Type B pancreatic cell (in vitro differentiated cells): ENCODE results near the gene TICAM2. TPM values are rescaled to one million over a fixed set of nuclear protein-coding genes. Genes with fewer than 3 reads are reported as not detected.
A peak's percentile ranks its signal among the peaks of the same experiment; 100 is the strongest.

Source experiments
- DNase-seq: peaks from one replicate; pipeline ENCODE4 v3.0.0; 2021; ENCODE audit warnings: mixed read lengths; ENCODE audit not compliant: unreplicated experiment; ENCODE audit errors: extremely low spot score
- H3K27ac Mint-ChIP-seq: 2 replicates; pipeline ENCODE4 v1.8.0; 2021; ENCODE audit warnings: mild to moderate bottlenecking, mixed read lengths
- H3K27me3 Mint-ChIP-seq: 2 replicates; pipeline ENCODE4 v1.8.0; 2021; ENCODE audit warnings: mixed read lengths
- H3K36me3 Mint-ChIP-seq: 2 replicates; pipeline ENCODE4 v1.8.0; 2021; ENCODE audit warnings: mixed read lengths
- H3K4me1 Mint-ChIP-seq: one replicate; pipeline ENCODE4 v1.8.0; 2021; ENCODE audit warnings: mixed read lengths; ENCODE audit not compliant: unreplicated experiment
- H3K4me3 Mint-ChIP-seq: 2 replicates; pipeline ENCODE4 v1.8.0; 2021; ENCODE audit warnings: mild to moderate bottlenecking, mixed read lengths
- H3K9me3 Mint-ChIP-seq: 2 replicates; pipeline ENCODE4 v1.8.0; 2021; ENCODE audit warnings: mixed read lengths
- total RNA-seq: library from RNA; stranded (reverse); gene quantifications from 2 replicates; pipeline ENCODE4 v1.2.1, GENCODE V29; 2021; ENCODE audit warnings: low replicate concordance
- TF ChIP-seq, protein P1 (sequence below): fragments of 200-600 bp; sonication (generic); conservative IDR thresholded peaks from 2 replicates; pipeline ENCODE4 v1.5.0; 2021; ENCODE audit warnings: antibody characterized with exemption, mild to moderate bottlenecking

The TICAM2 gene
- total RNA-seq, 1 donor from 2014 or later = 1.1 TPM

DNA sequence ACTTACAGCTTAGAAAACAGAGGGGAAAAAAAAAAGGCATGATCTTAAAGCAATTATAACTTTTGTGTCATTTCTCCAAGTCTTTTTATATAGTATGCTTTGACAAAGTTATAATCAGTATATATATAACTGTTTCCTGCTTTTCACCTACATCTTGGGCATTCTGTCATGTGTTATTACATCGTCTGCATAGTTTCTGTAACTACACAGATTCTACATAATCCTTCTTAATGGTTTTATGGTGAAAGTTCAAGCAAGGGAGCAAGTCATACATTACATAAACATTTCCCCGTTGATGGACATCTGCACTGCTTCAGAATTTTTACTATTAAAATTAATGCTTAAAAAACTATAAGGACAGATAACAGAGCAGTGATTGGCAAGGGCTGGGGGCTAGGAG lies 69.8 kb downstream of the TICAM2 start:
- Mint-ChIP-seq H3K27ac (no peak overlapping the region), H3K36me3 (peaks cover 35% of the 10 kb centered on the region), H3K27me3 (no peaks in the 10 kb centered on the region), H3K4me1 (peaks cover 26% of the 10 kb centered on the region), H3K9me3 (peaks cover 14% of the 10 kb centered on the region), H3K4me3 (no peak overlapping the region)
- TF ChIP-seq, protein P1, sequence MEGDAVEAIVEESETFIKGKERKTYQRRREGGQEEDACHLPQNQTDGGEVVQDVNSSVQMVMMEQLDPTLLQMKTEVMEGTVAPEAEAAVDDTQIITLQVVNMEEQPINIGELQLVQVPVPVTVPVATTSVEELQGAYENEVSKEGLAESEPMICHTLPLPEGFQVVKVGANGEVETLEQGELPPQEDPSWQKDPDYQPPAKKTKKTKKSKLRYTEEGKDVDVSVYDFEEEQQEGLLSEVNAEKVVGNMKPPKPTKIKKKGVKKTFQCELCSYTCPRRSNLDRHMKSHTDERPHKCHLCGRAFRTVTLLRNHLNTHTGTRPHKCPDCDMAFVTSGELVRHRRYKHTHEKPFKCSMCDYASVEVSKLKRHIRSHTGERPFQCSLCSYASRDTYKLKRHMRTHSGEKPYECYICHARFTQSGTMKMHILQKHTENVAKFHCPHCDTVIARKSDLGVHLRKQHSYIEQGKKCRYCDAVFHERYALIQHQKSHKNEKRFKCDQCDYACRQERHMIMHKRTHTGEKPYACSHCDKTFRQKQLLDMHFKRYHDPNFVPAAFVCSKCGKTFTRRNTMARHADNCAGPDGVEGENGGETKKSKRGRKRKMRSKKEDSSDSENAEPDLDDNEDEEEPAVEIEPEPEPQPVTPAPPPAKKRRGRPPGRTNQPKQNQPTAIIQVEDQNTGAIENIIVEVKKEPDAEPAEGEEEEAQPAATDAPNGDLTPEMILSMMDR = no peak
- DNase-seq = no peak

DNA sequence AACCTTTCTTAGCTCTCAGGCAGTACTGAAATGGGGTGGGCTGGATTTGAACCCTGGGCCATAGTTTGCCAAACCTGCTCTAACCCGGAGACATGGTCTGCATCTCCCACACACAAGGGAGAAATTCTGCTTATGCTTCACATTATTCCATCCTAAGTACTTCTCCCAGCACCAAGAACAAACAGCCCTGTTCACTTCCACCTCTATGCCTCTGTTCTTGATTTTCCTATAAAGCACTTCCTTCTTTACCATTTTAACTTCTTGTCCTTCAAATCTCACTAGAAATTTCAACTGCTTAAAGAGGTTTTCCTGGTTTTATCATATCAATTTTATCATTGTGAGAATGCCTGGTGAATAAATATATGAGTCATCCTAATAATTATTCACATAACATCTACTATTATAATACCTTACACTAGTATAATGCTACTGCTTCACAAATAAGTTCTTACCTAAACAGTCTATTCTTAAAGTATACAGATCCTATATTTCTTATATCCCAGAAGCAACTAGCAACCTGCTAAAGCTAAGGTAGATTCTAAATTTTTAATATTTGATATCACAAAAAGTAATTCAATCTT lies 70.4 kb downstream of the TICAM2 start:
- Mint-ChIP-seq H3K27me3 (no peaks in the 10 kb centered on the region), H3K27ac (peak overlapping the region; percentile 6), H3K4me3 (no peak overlapping the region), H3K4me1 (peaks cover 20% of the 10 kb centered on the region), H3K36me3 (peaks cover 29% of the 10 kb centered on the region), H3K9me3 (peaks cover 8% of the 10 kb centered on the region)
- TF ChIP-seq, protein P1 = no peak
- DNase-seq = no peak

DNA sequence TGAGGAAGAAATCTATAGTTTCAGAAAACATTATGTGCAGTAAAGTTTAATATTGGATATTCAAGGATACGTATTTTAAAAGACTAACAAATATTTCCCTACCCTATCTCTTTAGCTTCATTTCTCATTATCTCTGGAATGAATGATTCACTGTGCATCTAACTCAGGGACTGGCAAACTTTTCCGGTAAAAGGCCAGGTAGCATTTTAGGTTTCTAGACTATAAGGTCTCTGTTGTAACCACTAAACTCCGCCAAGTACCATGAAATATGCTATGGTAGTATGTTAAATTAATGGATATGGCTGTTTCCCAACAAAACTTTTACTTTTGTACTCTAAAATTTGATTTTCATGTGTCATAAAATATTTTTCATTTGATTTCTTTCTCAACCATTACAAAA lies 70.9 kb downstream of the TICAM2 start:
- Mint-ChIP-seq H3K9me3 (peaks cover 8% of the 10 kb centered on the region), H3K4me1 (peaks cover 19% of the 10 kb centered on the region), H3K36me3 (peaks cover 24% of the 10 kb centered on the region), H3K27ac (no peak overlapping the region), H3K27me3 (no peaks in the 10 kb centered on the region), H3K4me3 (no peak overlapping the region)
- DNase-seq = no peak
- TF ChIP-seq, protein P1 = no peak

DNA sequence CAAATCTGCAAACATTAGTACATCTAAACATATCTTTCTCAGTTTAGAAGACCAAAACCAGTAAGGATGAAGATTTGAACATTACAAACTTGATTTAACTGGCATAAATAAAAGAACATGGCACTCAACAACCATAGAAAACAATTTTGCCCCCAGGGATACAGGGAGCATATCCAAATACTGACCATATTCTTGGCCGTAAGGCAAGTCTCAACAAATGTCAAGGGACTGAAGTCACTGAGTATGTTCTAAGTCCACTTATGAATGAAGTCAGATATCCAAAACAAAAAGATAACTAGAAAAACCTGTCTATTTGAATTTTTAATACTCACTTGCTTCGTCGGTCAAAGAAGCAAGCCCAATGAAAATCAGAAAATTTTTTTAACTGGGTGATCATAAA lies 71.9 kb downstream of the TICAM2 start:
- peaks cover 18% of the 10 kb centered on the region for H3K36me3 Mint-ChIP-seq
- H3K4me3 Mint-ChIP-seq = peak overlapping the region; percentile 50
- no peak for DNase-seq
- H3K9me3 Mint-ChIP-seq = peaks cover 3% of the 10 kb centered on the region
- TF ChIP-seq, protein P1 = no peak
- H3K4me1 Mint-ChIP-seq = peaks cover 19% of the 10 kb centered on the region
- no peaks in the 10 kb centered on the region for H3K27me3 Mint-ChIP-seq
- no peak overlapping the region for H3K27ac Mint-ChIP-seq

Other genes starting within 250 kb of the TICAM2 start
- gene FEM1C, start 57.7 kb downstream of the TICAM2 start, total RNA-seq = 15.3 and 15.8 TPM in 2 replicates
- gene TMED7, start 23.6 kb upstream of the TICAM2 start, total RNA-seq = 77.2 and 102 TPM in 2 replicates
- gene CDO1, start 214.2 kb upstream of the TICAM2 start, total RNA-seq = 4.4 and 27.9 TPM in 2 replicates
- 34.4 and 45.9 TPM in 2 replicates for gene ATG12, start 239.1 kb upstream of the TICAM2 start, total RNA-seq
- 77.5 and 78.1 TPM in 2 replicates for gene AP3S1, start 239.5 kb upstream of the TICAM2 start, total RNA-seq